ENCODE data around the gene HPS4.

Gene HPS4

DNA sequence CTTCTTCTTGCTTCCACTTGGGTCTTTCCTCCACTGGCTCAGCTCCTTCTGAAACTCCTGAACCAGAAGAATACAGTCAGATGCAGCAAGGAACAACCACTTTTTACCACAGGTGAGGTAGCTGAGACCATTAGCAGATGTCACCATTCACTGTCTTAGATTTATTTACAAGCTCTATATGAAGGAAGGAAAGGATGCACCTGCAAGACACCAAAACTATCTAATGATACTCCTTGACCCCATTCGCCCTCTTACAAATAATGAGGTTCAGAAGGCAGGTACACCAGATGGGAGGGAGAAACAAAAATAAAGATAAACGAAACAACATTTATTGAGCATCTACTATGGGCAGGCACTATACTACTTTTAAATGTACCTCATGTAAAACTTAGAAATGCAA is 18.4 kb upstream of the HPS4 start:
- CTCF ChIA-PET, result interaction anchor here (0.8 kb wide), 1 partner anchor 163 kb away, joined by 3 read pairs; no protein-coding TSS in a partner anchor

GRCh38 chr22:26499188-26499703 is 15.7 kb upstream of the HPS4 start:
- POLR2A ChIA-PET, result no interaction called here
- no peak for TF ChIP-seq ELF4 (IDR thresholded peaks at IDR 0.05)
- no peak for TF ChIP-seq ZNF384 (IDR thresholded peaks at IDR 0.05)
- no peak for TF ChIP-seq ARNT (IDR thresholded peaks at IDR 0.05)
- TF ChIP-seq NFRKB (IDR thresholded peaks at IDR 0.05), result no peak
- TF ChIP-seq FOXK2 (IDR thresholded peaks at IDR 0.05), result no peak
- no peak for TF ChIP-seq SP1 (IDR thresholded peaks at IDR 0.05)
- no peak for TF ChIP-seq SUZ12 (IDR thresholded peaks at IDR 0.05)
- no peak for TF ChIP-seq L3MBTL2 (conservative IDR thresholded peaks at IDR 0.05)
- TF ChIP-seq FOXA1 (IDR thresholded peaks at IDR 0.05), result no peak
- no peak for TF ChIP-seq TARDBP (IDR thresholded peaks at IDR 0.05)
- TF ChIP-seq, protein P1, sequence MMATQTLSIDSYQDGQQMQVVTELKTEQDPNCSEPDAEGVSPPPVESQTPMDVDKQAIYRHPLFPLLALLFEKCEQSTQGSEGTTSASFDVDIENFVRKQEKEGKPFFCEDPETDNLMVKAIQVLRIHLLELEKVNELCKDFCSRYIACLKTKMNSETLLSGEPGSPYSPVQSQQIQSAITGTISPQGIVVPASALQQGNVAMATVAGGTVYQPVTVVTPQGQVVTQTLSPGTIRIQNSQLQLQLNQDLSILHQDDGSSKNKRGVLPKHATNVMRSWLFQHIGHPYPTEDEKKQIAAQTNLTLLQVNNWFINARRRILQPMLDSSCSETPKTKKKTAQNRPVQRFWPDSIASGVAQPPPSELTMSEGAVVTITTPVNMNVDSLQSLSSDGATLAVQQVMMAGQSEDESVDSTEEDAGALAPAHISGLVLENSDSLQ (IDR thresholded peaks at IDR 0.05), result no peak
- TF ChIP-seq CTBP1 (IDR thresholded peaks at IDR 0.05; ENCODE audit: borderline replicate concordance), result no peak
- TF ChIP-seq LEF1 (IDR thresholded peaks at IDR 0.05; ENCODE audit: borderline replicate concordance), result no peak
- no peak for TF ChIP-seq FOXM1 (IDR thresholded peaks at IDR 0.05; ENCODE audit: borderline replicate concordance)
- TF ChIP-seq BHLHE40 (IDR thresholded peaks at IDR 0.05; ENCODE audit: borderline replicate concordance), result no peak
- TF ChIP-seq HDGF (IDR thresholded peaks at IDR 0.05; ENCODE audit: borderline replicate concordance), result no peak
- CTCF ChIA-PET, result no interaction called here
- DNase-seq (ENCODE audit: extremely low spot score), result no peak

More for the DNA sequence above, 18.4 kb upstream of the HPS4 start:
- POLR2A ChIA-PET, result interaction anchor here (1.9 kb wide), 1 partner anchor 18 kb away, joined by 8 read pairs; the partner anchor contains the start of genes HPS4 and SRRD
- no peak for TF ChIP-seq HDGF (IDR thresholded peaks at IDR 0.05; ENCODE audit: borderline replicate concordance)
- no peak for TF ChIP-seq SUZ12 (IDR thresholded peaks at IDR 0.05)
- TF ChIP-seq BHLHE40 (IDR thresholded peaks at IDR 0.05; ENCODE audit: borderline replicate concordance), result no peak
- TF ChIP-seq LEF1 (IDR thresholded peaks at IDR 0.05; ENCODE audit: borderline replicate concordance), result no peak
- no peak for TF ChIP-seq SP1 (IDR thresholded peaks at IDR 0.05)
- no peak for TF ChIP-seq ELF4 (IDR thresholded peaks at IDR 0.05)
- TF ChIP-seq FOXM1 (IDR thresholded peaks at IDR 0.05; ENCODE audit: borderline replicate concordance), result no peak
- no peak for DNase-seq (ENCODE audit: extremely low spot score)

- no peak for DNase-seq (ENCODE audit: extremely low spot score)
- TF ChIP-seq ZNF384 (IDR thresholded peaks at IDR 0.05), result no peak
- no peak for TF ChIP-seq TARDBP (IDR thresholded peaks at IDR 0.05)
- TF ChIP-seq ARNT (IDR thresholded peaks at IDR 0.05), result no peak
- ChIA-PET POLR2A (no interaction called here), CTCF (no interaction called here)
Measured at GRCh38 chr22:26496456-26496855, 12.9 kb upstream of the HPS4 start.

- CTCF ChIA-PET, result no interaction called here
- TF ChIP-seq SUZ12 (IDR thresholded peaks at IDR 0.05), result no peak
- no peak for TF ChIP-seq ELF4 (IDR thresholded peaks at IDR 0.05)
- no peak for TF ChIP-seq TARDBP (IDR thresholded peaks at IDR 0.05)
- no peak for TF ChIP-seq HDGF (IDR thresholded peaks at IDR 0.05; ENCODE audit: borderline replicate concordance)
- no peak for TF ChIP-seq FOXK2 (IDR thresholded peaks at IDR 0.05)
- no peak for TF ChIP-seq BHLHE40 (IDR thresholded peaks at IDR 0.05; ENCODE audit: borderline replicate concordance)
- no peak for TF ChIP-seq FOXA1 (IDR thresholded peaks at IDR 0.05)
- TF ChIP-seq SP1 (IDR thresholded peaks at IDR 0.05), result no peak
- no peak for TF ChIP-seq CTBP1 (IDR thresholded peaks at IDR 0.05; ENCODE audit: borderline replicate concordance)
- no peak for TF ChIP-seq LEF1 (IDR thresholded peaks at IDR 0.05; ENCODE audit: borderline replicate concordance)
- TF ChIP-seq L3MBTL2 (conservative IDR thresholded peaks at IDR 0.05), result no peak
- TF ChIP-seq FOXM1 (IDR thresholded peaks at IDR 0.05; ENCODE audit: borderline replicate concordance), result no peak
- no peak for TF ChIP-seq ZNF384 (IDR thresholded peaks at IDR 0.05)
- TF ChIP-seq, protein P1 (IDR thresholded peaks at IDR 0.05), result no peak
- no peak for TF ChIP-seq ARNT (IDR thresholded peaks at IDR 0.05)
- no peak for TF ChIP-seq NFRKB (IDR thresholded peaks at IDR 0.05)
- POLR2A ChIA-PET, result interaction anchor here (1.0 to 1.3 kb wide), 2 partner anchors 12 to 18 kb away, joined by 3 to 4 read pairs; partner anchors contain the start of genes HPS4 and TFIP11
- DNase-seq (ENCODE audit: extremely low spot score), result no peak
Measured at GRCh38 chr22:26494506-26494905, 10.9 kb upstream of the HPS4 start.

- CTCF ChIA-PET, result no interaction called here
Measured at GRCh38 chr22:26492220-26492619, 8.6 kb upstream of the HPS4 start.

GRCh38 chr22:26489447-26490036 is 6.0 kb upstream of the HPS4 start:
- ChIA-PET CTCF (no interaction called here), POLR2A (no interaction called here)
- DNase-seq (ENCODE audit: extremely low spot score), result no peak
- TF ChIP-seq CTBP1 (IDR thresholded peaks at IDR 0.05; ENCODE audit: borderline replicate concordance) (no peak), ARNT (IDR thresholded peaks at IDR 0.05) (no peak), HDGF (IDR thresholded peaks at IDR 0.05; ENCODE audit: borderline replicate concordance) (no peak), NFRKB (IDR thresholded peaks at IDR 0.05) (no peak)

More at GRCh38 chr22:26492220-26492619, 8.6 kb upstream of the HPS4 start:
- TF ChIP-seq ZNF384 (IDR thresholded peaks at IDR 0.05) (no peak), TARDBP (IDR thresholded peaks at IDR 0.05) (no peak), SUZ12 (IDR thresholded peaks at IDR 0.05) (no peak)
- DNase-seq (ENCODE audit: extremely low spot score), result no peak
- POLR2A ChIA-PET, result interaction anchor here (1.2 to 2.7 kb wide), 2 partner anchors 9 to 20 kb away, joined by 3 to 12 read pairs; partner anchors contain the start of genes HPS4, SRRD and TFIP11

- ChIA-PET POLR2A (no interaction called here), CTCF (no interaction called here)
- DNase-seq (ENCODE audit: extremely low spot score), result no peak
- TF ChIP-seq NFRKB (IDR thresholded peaks at IDR 0.05) (no peak), FOXK2 (IDR thresholded peaks at IDR 0.05) (no peak), ELF4 (IDR thresholded peaks at IDR 0.05) (no peak), L3MBTL2 (conservative IDR thresholded peaks at IDR 0.05) (no peak), LEF1 (IDR thresholded peaks at IDR 0.05; ENCODE audit: borderline replicate concordance) (no peak), ZNF384 (IDR thresholded peaks at IDR 0.05) (no peak), SUZ12 (IDR thresholded peaks at IDR 0.05) (no peak), TARDBP (IDR thresholded peaks at IDR 0.05) (no peak), SP1 (IDR thresholded peaks at IDR 0.05) (no peak), FOXM1 (IDR thresholded peaks at IDR 0.05; ENCODE audit: borderline replicate concordance) (no peak), ARNT (IDR thresholded peaks at IDR 0.05) (no peak), FOXA1 (IDR thresholded peaks at IDR 0.05) (no peak), CTBP1 (IDR thresholded peaks at IDR 0.05; ENCODE audit: borderline replicate concordance) (no peak), BHLHE40 (IDR thresholded peaks at IDR 0.05; ENCODE audit: borderline replicate concordance) (no peak), HDGF (IDR thresholded peaks at IDR 0.05; ENCODE audit: borderline replicate concordance) (no peak)
- TF ChIP-seq, protein P1 (IDR thresholded peaks at IDR 0.05), result no peak
Measured at GRCh38 chr22:26487996-26488395, 4.4 kb upstream of the HPS4 start.

Measured in HEK293T (cell line).